Smooth muscle cell (in vitro differentiated cells): ENCODE results near the gene MRC1. TPM values are rescaled to one million over a fixed set of nuclear protein-coding genes. Genes with fewer than 3 reads are reported as not detected.

ENCODE experiments used
- DNase-seq: peaks from one replicate; lab custom pipeline; 2025; ENCODE audit not compliant: unreplicated experiment; lab: John Stamatoyannopoulos, UW
- H2AFZ ChIP-seq: fragments of 200-600 bp; sonication (generic); 2 replicates; pipeline ENCODE4 v1.6.0; 2016; ENCODE audit warnings: antibody characterized with exemption, low read depth, mild to moderate bottlenecking
- H3F3A ChIP-seq: fragments of 200-600 bp; sonication (generic); 2 replicates; pipeline ENCODE4 v1.6.0; 2017; ENCODE audit warnings: antibody characterized with exemption, low read depth
- H3K27ac ChIP-seq: fragments of 200-600 bp; sonication (generic); 2 replicates; pipeline ENCODE4 v1.5.1; 2016; ENCODE audit warnings: low read depth, mild to moderate bottlenecking
- H3K27me3 ChIP-seq: fragments of 200-600 bp; sonication (generic); 2 replicates; pipeline ENCODE4 v1.6.1; 2016; ENCODE audit warnings: low read depth, mild to moderate bottlenecking
- H3K36me3 ChIP-seq: fragments of 200-600 bp; sonication (generic); 2 replicates; pipeline ENCODE4 v1.5.1; 2016; ENCODE audit warnings: low read depth
- H3K4me1 ChIP-seq: fragments of 200-600 bp; sonication (generic); 2 replicates; pipeline ENCODE4 v1.5.1; 2016; ENCODE audit warnings: low read depth
- H3K4me2 ChIP-seq: fragments of 200-600 bp; sonication (generic); 2 replicates; pipeline ENCODE4 v1.6.0; 2016; ENCODE audit warnings: mild to moderate bottlenecking
- H3K4me3 ChIP-seq: fragments of 200-600 bp; sonication (generic); 2 replicates; pipeline ENCODE4 v1.5.1; 2016; ENCODE audit warnings: mild to moderate bottlenecking
- H3K79me2 ChIP-seq: fragments of 200-600 bp; sonication (generic); 2 replicates; pipeline ENCODE4 v1.6.0; 2016; ENCODE audit warnings: low read depth, mild to moderate bottlenecking
- H3K9ac ChIP-seq: fragments of 200-600 bp; sonication (generic); 2 replicates; pipeline ENCODE4 v1.6.0; 2016; ENCODE audit warnings: low read depth
- H3K9me3 ChIP-seq: fragments of 200-600 bp; sonication (generic); replicated peaks from 2 replicates; pipeline ENCODE4 v1.5.1; 2016; ENCODE audit warnings: low read depth
- H4K20me1 ChIP-seq: fragments of 200-600 bp; sonication (generic); 2 replicates; pipeline ENCODE4 v1.6.0; 2016; ENCODE audit warnings: low read depth
- WGBS: methylation state at CpG from one replicate; pipeline ENCODE4 v1.1.7; 2016; ENCODE audit warnings: low lambda C conversion rate; 5-methylcytosine and 5-hydroxymethylcytosine counted together
- polyA plus RNA-seq: library from polyadenylated mRNA; unstranded; fragments of >200 nt; fragmentation: Nextera tagmentation; extraction: Ambion mirVana; gene quantifications from 2 replicates; pipeline ENCODE4 v1.2.1, GENCODE V29; 2016
- total RNA-seq: library from RNA; depleted of rRNA; stranded (reverse); fragments of >200 nt; gene quantifications from 2 replicates; pipeline ENCODE4 v1.2.3, GENCODE V29; 2014
- TF ChIP-seq, protein P1 (sequence below): fragments of 200-600 bp; sonication (generic); IDR thresholded peaks from 2 replicates; pipeline ENCODE4 v1.5.1; 2017; ENCODE audit warnings: borderline replicate concordance, mild to moderate bottlenecking, antibody characterized with exemption; ENCODE audit not compliant: insufficient read depth, poor library complexity, severe bottlenecking

Gene MRC1
- total and polyA plus RNA-seq, 2 experiments from 2014 or later, result not detected

DNA sequence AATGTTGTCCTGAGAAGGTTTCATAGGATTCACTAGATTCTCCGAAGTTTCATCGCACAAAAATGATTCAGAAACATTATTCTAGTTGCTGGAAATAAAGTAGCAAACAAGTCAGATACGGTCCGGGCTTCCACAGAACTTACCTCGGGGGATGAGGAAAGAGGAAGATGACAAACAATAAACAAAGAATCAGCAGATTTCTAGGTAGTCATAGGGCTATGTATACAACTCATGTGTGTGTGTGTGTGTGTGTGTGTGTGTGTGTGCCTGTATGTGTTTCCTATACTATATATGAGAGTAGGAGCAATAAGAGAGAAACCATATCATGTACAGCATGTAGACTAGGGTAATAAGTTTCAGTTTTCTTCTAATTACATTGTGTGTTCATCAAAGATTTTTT lies 40.7 kb upstream of the MRC1 start:
- H3K27me3 ChIP-seq, result no peaks in the 10 kb centered on the region
- 95% methylated on average over 5 of the region's 5 CpGs for WGBS
- H3K4me3 ChIP-seq, result no peak overlapping the region
- H3F3A ChIP-seq, result no peaks in the 10 kb centered on the region
- H3K27ac ChIP-seq, result no peak overlapping the region
- H3K36me3 ChIP-seq, result no peaks in the 10 kb centered on the region
- TF ChIP-seq, protein P1, sequence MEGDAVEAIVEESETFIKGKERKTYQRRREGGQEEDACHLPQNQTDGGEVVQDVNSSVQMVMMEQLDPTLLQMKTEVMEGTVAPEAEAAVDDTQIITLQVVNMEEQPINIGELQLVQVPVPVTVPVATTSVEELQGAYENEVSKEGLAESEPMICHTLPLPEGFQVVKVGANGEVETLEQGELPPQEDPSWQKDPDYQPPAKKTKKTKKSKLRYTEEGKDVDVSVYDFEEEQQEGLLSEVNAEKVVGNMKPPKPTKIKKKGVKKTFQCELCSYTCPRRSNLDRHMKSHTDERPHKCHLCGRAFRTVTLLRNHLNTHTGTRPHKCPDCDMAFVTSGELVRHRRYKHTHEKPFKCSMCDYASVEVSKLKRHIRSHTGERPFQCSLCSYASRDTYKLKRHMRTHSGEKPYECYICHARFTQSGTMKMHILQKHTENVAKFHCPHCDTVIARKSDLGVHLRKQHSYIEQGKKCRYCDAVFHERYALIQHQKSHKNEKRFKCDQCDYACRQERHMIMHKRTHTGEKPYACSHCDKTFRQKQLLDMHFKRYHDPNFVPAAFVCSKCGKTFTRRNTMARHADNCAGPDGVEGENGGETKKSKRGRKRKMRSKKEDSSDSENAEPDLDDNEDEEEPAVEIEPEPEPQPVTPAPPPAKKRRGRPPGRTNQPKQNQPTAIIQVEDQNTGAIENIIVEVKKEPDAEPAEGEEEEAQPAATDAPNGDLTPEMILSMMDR, result no peak
- H3K9me3 ChIP-seq, result no peaks in the 10 kb centered on the region
- no peak overlapping the region for H3K4me2 ChIP-seq
- DNase-seq, result no peak
- H3K79me2 ChIP-seq, result no peaks in the 10 kb centered on the region
- no peaks in the 10 kb centered on the region for H3K4me1 ChIP-seq
- no peak overlapping the region for H2AFZ ChIP-seq
- H4K20me1 ChIP-seq, result no peaks in the 10 kb centered on the region
- no peak overlapping the region for H3K9ac ChIP-seq

DNA sequence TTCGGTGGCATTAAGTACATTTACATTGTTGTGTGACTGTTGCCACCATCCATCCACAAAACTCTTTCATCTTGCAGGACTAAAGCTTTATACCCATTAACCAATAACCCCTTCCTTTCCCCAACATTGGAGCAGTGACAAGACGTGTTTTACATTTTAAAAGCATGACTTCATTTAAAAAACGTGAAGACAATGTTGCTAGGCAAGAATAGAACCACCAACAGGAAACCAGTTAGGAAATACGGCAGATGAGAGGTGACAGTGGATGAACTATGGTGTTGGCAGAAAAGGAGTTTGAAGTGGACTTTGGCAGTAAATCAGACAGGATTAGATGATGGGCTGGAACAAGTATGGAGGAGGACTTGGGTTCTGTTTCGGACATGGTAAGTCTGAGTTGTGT lies 40.2 kb upstream of the MRC1 start:
- Histone ChIP-seq H3K27ac (no peak overlapping the region), H3F3A (no peaks in the 10 kb centered on the region), H3K79me2 (no peaks in the 10 kb centered on the region), H3K9me3 (no peaks in the 10 kb centered on the region), H3K9ac (no peak overlapping the region), H3K4me3 (no peak overlapping the region), H3K4me2 (no peak overlapping the region), H3K36me3 (no peaks in the 10 kb centered on the region), H4K20me1 (no peaks in the 10 kb centered on the region), H3K4me1 (no peaks in the 10 kb centered on the region), H3K27me3 (no peaks in the 10 kb centered on the region), H2AFZ (no peak overlapping the region)
- WGBS, result 56% methylated on average over 5 of the region's 5 CpGs
- TF ChIP-seq, protein P1, result no peak
- DNase-seq, result no peak

DNA sequence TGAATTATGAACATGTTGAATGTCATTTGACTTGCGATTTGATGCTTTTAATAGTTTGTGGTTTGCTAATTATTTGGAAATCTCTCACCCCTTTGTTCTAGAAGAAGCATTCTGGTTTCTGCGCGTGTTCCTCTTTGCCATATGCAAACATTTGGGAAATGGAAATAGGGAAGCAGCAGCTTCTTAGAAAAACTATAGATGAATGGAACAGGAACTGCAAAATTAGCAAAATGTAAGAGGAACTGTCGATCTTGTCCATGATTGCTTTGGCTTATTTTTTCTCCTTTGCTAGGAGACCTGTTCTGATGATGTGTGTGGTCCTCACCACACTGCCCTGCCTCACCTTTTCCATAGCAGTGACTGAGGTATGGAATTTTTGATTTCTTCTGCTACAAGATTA lies 38.1 kb upstream of the MRC1 start:
- no peaks in the 10 kb centered on the region for H3K36me3 ChIP-seq
- no peaks in the 10 kb centered on the region for H3F3A ChIP-seq
- DNase-seq, result no peak
- no peak overlapping the region for H3K9ac ChIP-seq
- H3K4me1 ChIP-seq, result no peaks in the 10 kb centered on the region
- no peaks in the 10 kb centered on the region for H3K9me3 ChIP-seq
- no peak overlapping the region for H2AFZ ChIP-seq
- no peaks in the 10 kb centered on the region for H3K27me3 ChIP-seq
- no peak overlapping the region for H3K4me2 ChIP-seq
- H3K27ac ChIP-seq, result no peak overlapping the region
- no peak overlapping the region for H3K4me3 ChIP-seq
- WGBS, result 90% methylated on average over 4 of the region's 4 CpGs
- H4K20me1 ChIP-seq, result no peaks in the 10 kb centered on the region
- TF ChIP-seq, protein P1, result no peak
- no peaks in the 10 kb centered on the region for H3K79me2 ChIP-seq

DNA sequence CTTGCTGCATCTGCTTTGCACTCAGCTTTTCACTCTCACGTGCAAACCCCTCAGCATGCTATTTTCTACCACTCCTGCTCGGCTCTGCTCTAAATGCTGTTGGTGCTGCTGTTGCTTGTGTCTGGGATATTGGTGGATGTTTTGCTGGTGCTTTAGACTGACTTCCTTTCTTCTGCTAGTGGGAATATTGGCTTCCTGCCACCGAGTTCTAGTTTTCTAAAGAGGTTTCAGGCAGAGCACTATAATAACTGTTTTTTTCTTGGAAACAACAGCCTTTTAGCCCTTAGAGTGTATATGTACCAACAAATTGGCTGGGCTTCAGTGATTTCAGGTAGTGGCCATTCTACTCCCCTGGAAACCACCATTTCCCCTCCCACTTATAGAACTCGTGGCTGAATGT lies 29.4 kb upstream of the MRC1 start:
- Histone ChIP-seq H3K9me3 (no peaks in the 10 kb centered on the region), H3K27me3 (no peaks in the 10 kb centered on the region), H3F3A (no peaks in the 10 kb centered on the region), H3K4me2 (no peak overlapping the region), H3K9ac (no peak overlapping the region), H3K4me3 (no peak overlapping the region), H3K79me2 (no peaks in the 10 kb centered on the region), H3K27ac (no peak overlapping the region), H4K20me1 (no peaks in the 10 kb centered on the region), H3K4me1 (no peaks in the 10 kb centered on the region), H2AFZ (no peak overlapping the region), H3K36me3 (no peaks in the 10 kb centered on the region)
- TF ChIP-seq, protein P1, result no peak
- WGBS, result 87% methylated on average over 4 of the region's 4 CpGs
- no peak for DNase-seq
